HG02970 (cell line): ENCODE results near the gene TNRC18.
"Not testable (repeated sequence)": the region's sequence is repeated elsewhere in the genome, so short reads cannot be mapped to it uniquely, and the experiment has no call there.

Experiments used
- ATAC-seq: cut with Tn5 transposase; IDR thresholded peaks from one replicate; pipeline ENCODE4 v1.9.1; 2021; ENCODE audit warnings: mild to moderate bottlenecking, moderate library complexity, moderate number of reproducible peaks; ENCODE audit not compliant: unreplicated experiment, low FRiP score

The TNRC18 gene

GRCh38 chr7:5382281-5382892 lies 41.2 kb downstream of the TNRC18 start:
- ATAC-seq = no peak

GRCh38 chr7:5381071-5381772 lies 42.4 kb downstream of the TNRC18 start:
- ATAC-seq = no peak

GRCh38 chr7:5380350-5381070 lies 43.1 kb downstream of the TNRC18 start:
- no peak for ATAC-seq

GRCh38 chr7:5379546-5379945 lies 44.1 kb downstream of the TNRC18 start:
- ATAC-seq = no peak

- no peak for ATAC-seq
These were observed 45.8 kb downstream of the TNRC18 start for GRCh38 chr7:5377816-5378215.

- no peak for ATAC-seq
These were observed 46.4 kb downstream of the TNRC18 start for GRCh38 chr7:5377279-5377678.

- ATAC-seq = no peak
These were observed 47.7 kb downstream of the TNRC18 start for GRCh38 chr7:5375925-5376324.

- no peak for ATAC-seq
These were observed 49.2 kb downstream of the TNRC18 start for GRCh38 chr7:5374464-5374863.

GRCh38 chr7:5373300-5373699 lies 50.3 kb downstream of the TNRC18 start:
- no peak for ATAC-seq

GRCh38 chr7:5370454-5371353 lies 52.9 kb downstream of the TNRC18 start:
- ATAC-seq = no peak

- no peak for ATAC-seq
These were observed 56.0 kb downstream of the TNRC18 start for GRCh38 chr7:5367661-5368060.

GRCh38 chr7:5365976-5366625 lies 57.5 kb downstream of the TNRC18 start:
- peak; percentile 49 for ATAC-seq

- no peak for ATAC-seq
These were observed 59.9 kb downstream of the TNRC18 start for GRCh38 chr7:5363729-5364128.

- no peak for ATAC-seq
These were observed 61.2 kb downstream of the TNRC18 start for GRCh38 chr7:5362466-5362865.

- ATAC-seq = no peak
These were observed 62.0 kb downstream of the TNRC18 start for GRCh38 chr7:5361446-5362127.

- no peak for ATAC-seq
These were observed 62.7 kb downstream of the TNRC18 start for GRCh38 chr7:5360971-5361370.

- ATAC-seq = no peak
These were observed 63.2 kb downstream of the TNRC18 start for GRCh38 chr7:5360451-5360850.

- ATAC-seq = not testable (repeated sequence)
These were observed 63.6 kb downstream of the TNRC18 start for GRCh38 chr7:5360021-5360420.

GRCh38 chr7:5359344-5359743 lies 64.3 kb downstream of the TNRC18 start:
- no peak for ATAC-seq

- no peak for ATAC-seq
These were observed 65.7 kb downstream of the TNRC18 start for GRCh38 chr7:5357951-5358350.
